Fibroblast of lung (primary cell): ENCODE data around the gene FCRLA. TPM values are rescaled to one million over a fixed set of nuclear protein-coding genes. Genes with fewer than 3 reads are reported as not detected.

ENCODE experiments used
- DNase-seq, 2 donors: peaks; one replicate each; pipeline versions ENCODE4 v3.0.0 to v3.0.0-alpha.2; 2010; ENCODE audit warnings: low read depth in 2 of 2
- H2AFZ ChIP-seq: 2 replicates; pipeline ENCODE4 v1.5.1; 2012; ENCODE audit warnings: low read length, control low read depth, inconsistent platforms
- H3K27ac ChIP-seq: 2 replicates; pipeline ENCODE4 v1.5.1; 2011; ENCODE audit warnings: low read length, control low read depth; ENCODE audit not compliant: insufficient read depth
- H3K27me3 ChIP-seq: 2 replicates; pipeline ENCODE4 v1.5.1; 2011; ENCODE audit warnings: mild to moderate bottlenecking, low read length; ENCODE audit not compliant: control insufficient read depth, insufficient read depth
- H3K36me3 ChIP-seq: 2 replicates; pipeline ENCODE4 v1.5.1; 2011; ENCODE audit warnings: low read length; ENCODE audit not compliant: control insufficient read depth, insufficient read depth
- H3K4me1 ChIP-seq: 2 replicates; pipeline ENCODE4 v1.5.1; 2011; ENCODE audit warnings: low read length; ENCODE audit not compliant: control insufficient read depth, insufficient read depth; ENCODE audit errors: extremely low read depth
- H3K4me2 ChIP-seq: 2 replicates; pipeline ENCODE4 v1.5.1; 2011; ENCODE audit warnings: low read length, control low read depth; ENCODE audit not compliant: insufficient read depth; ENCODE audit errors: extremely low read depth
- H3K4me3 ChIP-seq, 4 experiments: fragments of 200-600 bp in 1 of 4; sonication (generic) in 1 of 4; replicated peaks in 1 of 4; 2 replicates each; pipeline ENCODE4 v1.5.1; 2011 to 2016; ENCODE audit warnings: low read length in 4 of 4, low read depth in 3 of 4, mild to moderate bottlenecking in 3 of 4, control low read depth in 2 of 4, inconsistent platforms in 1 of 4, mixed read lengths in 1 of 4; ENCODE audit not compliant: insufficient read depth in 1 of 4; ENCODE audit errors: control extremely low read depth in 1 of 4
- H3K79me2 ChIP-seq: 2 replicates; pipeline ENCODE4 v1.5.1; 2012; ENCODE audit warnings: mild to moderate bottlenecking, low read length, inconsistent platforms; ENCODE audit not compliant: control insufficient read depth, insufficient read depth
- H3K9ac ChIP-seq: 2 replicates; pipeline ENCODE4 v1.5.1; 2011; ENCODE audit warnings: mild to moderate bottlenecking, low read length, control low read depth; ENCODE audit not compliant: insufficient read depth
- H3K9me3 ChIP-seq: 2 replicates; pipeline ENCODE4 v1.5.1; 2012; ENCODE audit warnings: low read depth, low read length; ENCODE audit not compliant: control insufficient read depth, insufficient read depth
- H4K20me1 ChIP-seq: 2 replicates; pipeline ENCODE4 v1.5.1; 2011; ENCODE audit warnings: low read length; ENCODE audit not compliant: control insufficient read depth, insufficient read depth; ENCODE audit errors: extremely low read depth
- EZH2 ChIP-seq: IDR thresholded peaks from 2 replicates; pipeline ENCODE4 v1.5.1; 2012; ENCODE audit warnings: low read length, control low read depth, mild to moderate bottlenecking; ENCODE audit errors: missing control alignments
- polyA plus RNA-seq, 2 donors: library from polyadenylated mRNA; depleted of rRNA in 1 of 2; stranded (reverse) in 1 of 2; unstranded in 1 of 2; fragments of >200 nt; gene quantifications; 2 replicates each; pipeline ENCODE4 v1.2.1, GENCODE V29; 2011 to 2012; ENCODE audit warnings: missing spikeins in 1 of 2
- total RNA-seq: library from RNA; depleted of rRNA; stranded (reverse); fragments of >200 nt; gene quantifications from 2 replicates; pipeline ENCODE4 v1.2.1, GENCODE V29; 2014
- TF ChIP-seq, protein P1 (sequence below), 2 donors: IDR thresholded peaks in 1 of 2; conservative IDR thresholded peaks in 1 of 2; 1 replicate in 1 of 2; 2 replicates in 1 of 2; pipeline ENCODE4 v1.5.1; 2011 to 2012; ENCODE audit warnings: low read length in 2 of 2, control low read depth in 1 of 2, inconsistent platforms in 1 of 2, low read depth in 1 of 2, mild to moderate bottlenecking in 1 of 2

The FCRLA gene
- total and polyA plus RNA-seq, 2 donors (not counting 1 experiment from before 2014, with no cell fraction given) = 0.17 to 0.56 TPM

DNA sequence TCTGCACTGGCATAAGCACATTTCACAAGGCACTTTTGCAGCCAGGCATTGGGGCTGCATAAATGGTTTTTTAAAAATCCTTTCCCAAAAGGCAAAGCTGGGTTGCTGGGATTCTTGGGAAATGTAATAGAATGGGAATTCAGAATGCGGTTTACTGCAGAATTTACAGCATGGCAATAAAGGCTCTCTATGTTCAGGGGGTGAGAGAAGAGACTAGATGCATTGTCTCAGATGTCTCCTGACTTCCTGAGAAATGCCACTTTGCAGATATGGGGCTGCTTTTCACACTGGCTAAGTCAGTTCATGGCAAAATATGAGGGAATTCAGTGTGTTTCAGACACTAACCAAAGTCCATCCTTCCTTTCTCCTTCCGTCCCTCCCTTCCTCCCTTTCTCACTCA, 30.6 kb upstream of the FCRLA start:
- Histone ChIP-seq H3K4me2 (no peak overlapping the region), H2AFZ (no peak overlapping the region), H3K4me1 (no peaks in the 10 kb centered on the region), H3K27ac (no peak overlapping the region), H3K27me3 (no peaks in the 10 kb centered on the region), H3K9ac (no peak overlapping the region), H4K20me1 (no peaks in the 10 kb centered on the region), H3K9me3 (no peaks in the 10 kb centered on the region), H3K36me3 (no peaks in the 10 kb centered on the region), H3K4me3 (no peak overlapping the region), H3K79me2 (no peaks in the 10 kb centered on the region)
- no peak for DNase-seq
- TF ChIP-seq, protein P1, sequence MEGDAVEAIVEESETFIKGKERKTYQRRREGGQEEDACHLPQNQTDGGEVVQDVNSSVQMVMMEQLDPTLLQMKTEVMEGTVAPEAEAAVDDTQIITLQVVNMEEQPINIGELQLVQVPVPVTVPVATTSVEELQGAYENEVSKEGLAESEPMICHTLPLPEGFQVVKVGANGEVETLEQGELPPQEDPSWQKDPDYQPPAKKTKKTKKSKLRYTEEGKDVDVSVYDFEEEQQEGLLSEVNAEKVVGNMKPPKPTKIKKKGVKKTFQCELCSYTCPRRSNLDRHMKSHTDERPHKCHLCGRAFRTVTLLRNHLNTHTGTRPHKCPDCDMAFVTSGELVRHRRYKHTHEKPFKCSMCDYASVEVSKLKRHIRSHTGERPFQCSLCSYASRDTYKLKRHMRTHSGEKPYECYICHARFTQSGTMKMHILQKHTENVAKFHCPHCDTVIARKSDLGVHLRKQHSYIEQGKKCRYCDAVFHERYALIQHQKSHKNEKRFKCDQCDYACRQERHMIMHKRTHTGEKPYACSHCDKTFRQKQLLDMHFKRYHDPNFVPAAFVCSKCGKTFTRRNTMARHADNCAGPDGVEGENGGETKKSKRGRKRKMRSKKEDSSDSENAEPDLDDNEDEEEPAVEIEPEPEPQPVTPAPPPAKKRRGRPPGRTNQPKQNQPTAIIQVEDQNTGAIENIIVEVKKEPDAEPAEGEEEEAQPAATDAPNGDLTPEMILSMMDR (conservative IDR thresholded peaks at IDR 0.05 in 1 of 2, IDR thresholded peaks at IDR 0.05 in 1 of 2; ENCODE audit: low read depth in 1 of 2, low read length in 2 of 2) = no peak
- no peak for TF ChIP-seq EZH2

DNA sequence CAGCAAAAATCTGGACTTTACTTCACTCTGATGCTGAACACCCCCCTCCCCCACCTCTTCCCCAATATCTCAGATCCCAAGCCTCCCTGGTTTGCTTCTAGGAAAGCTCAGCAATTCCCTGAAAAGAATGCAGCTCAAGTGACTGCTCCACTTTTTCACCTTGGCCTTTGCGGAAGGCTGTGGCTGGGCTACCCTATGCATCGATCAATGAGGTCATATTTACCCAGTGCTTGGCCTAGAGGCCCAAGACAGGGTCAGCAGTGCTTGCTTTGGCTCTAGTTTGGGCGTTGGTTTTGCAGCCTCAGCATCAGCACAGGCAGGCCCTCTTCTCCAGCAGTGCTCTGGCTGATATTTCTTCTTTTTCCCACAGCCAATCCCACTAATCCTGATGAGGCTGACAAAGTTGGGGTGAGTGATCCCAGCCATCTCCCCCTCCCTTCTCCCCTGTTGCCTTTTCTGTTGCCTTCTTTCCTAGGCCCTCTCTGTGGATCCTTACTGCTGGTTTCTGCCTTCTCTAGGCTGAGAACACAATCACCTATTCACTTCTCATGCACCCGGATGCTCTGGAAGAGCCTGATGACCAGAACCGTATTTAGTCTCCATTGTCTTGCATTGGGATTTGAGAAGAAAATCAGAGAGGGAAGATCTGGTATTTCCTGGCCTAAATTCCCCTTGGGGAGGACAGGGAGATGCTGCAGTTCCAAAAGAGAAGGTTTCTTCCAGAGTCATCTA, 29.9 kb upstream of the FCRLA start:
- Histone ChIP-seq H3K27me3 (peaks cover 3% of the 10 kb centered on the region), H3K27ac (no peak overlapping the region), H3K79me2 (no peaks in the 10 kb centered on the region), H3K36me3 (no peaks in the 10 kb centered on the region), H3K9me3 (no peaks in the 10 kb centered on the region), H4K20me1 (no peaks in the 10 kb centered on the region), H3K4me3 (no peak overlapping the region), H2AFZ (no peak overlapping the region), H3K4me2 (no peak overlapping the region), H3K4me1 (no peaks in the 10 kb centered on the region), H3K9ac (no peak overlapping the region)
- TF ChIP-seq EZH2 = no peak
- TF ChIP-seq, protein P1 (conservative IDR thresholded peaks at IDR 0.05 in 1 of 2, IDR thresholded peaks at IDR 0.05 in 1 of 2; ENCODE audit: low read depth in 1 of 2, low read length in 2 of 2) = no peak
- no peak for DNase-seq

DNA sequence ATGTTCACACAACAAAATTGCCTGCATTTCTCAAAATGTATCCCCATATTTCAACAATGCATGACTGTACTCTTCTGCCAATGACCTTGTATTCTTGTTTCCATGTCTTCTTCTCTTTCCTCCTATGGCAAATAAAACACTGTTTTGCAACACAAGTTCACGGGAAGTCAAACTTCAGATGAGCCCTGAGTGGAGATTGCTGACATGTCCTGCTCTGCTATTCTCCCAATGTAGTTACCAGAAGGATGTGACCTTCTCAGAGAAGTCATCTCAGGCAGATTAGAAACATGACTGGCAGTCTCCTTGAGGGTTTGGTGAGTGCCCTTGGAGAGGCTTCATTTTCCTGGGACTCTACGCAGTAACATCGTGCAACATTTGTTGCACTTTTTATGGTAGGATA, 28.5 kb upstream of the FCRLA start:
- no peaks in the 10 kb centered on the region for H3K79me2 ChIP-seq
- H4K20me1 ChIP-seq = no peaks in the 10 kb centered on the region
- no peak for DNase-seq
- H3K4me1 ChIP-seq = no peaks in the 10 kb centered on the region
- no peak overlapping the region for H2AFZ ChIP-seq
- H3K4me2 ChIP-seq = no peak overlapping the region
- no peak overlapping the region for H3K4me3 ChIP-seq
- H3K27ac ChIP-seq = no peak overlapping the region
- no peaks in the 10 kb centered on the region for H3K9me3 ChIP-seq
- no peaks in the 10 kb centered on the region for H3K36me3 ChIP-seq
- H3K9ac ChIP-seq = no peak overlapping the region
- peaks cover 3% of the 10 kb centered on the region for H3K27me3 ChIP-seq
- TF ChIP-seq, protein P1 (conservative IDR thresholded peaks at IDR 0.05 in 1 of 2, IDR thresholded peaks at IDR 0.05 in 1 of 2; ENCODE audit: low read depth in 1 of 2, low read length in 2 of 2) = no peak
- no peak for TF ChIP-seq EZH2
